Fibroblast of peridontal ligament (primary cell): ENCODE data around the gene CCNL1.

Source experiments
- DNase-seq: peaks from one replicate; pipeline ENCODE4 v3.0.0-alpha.2; 2010; ENCODE audit errors: extremely low read depth

The CCNL1 gene

DNA sequence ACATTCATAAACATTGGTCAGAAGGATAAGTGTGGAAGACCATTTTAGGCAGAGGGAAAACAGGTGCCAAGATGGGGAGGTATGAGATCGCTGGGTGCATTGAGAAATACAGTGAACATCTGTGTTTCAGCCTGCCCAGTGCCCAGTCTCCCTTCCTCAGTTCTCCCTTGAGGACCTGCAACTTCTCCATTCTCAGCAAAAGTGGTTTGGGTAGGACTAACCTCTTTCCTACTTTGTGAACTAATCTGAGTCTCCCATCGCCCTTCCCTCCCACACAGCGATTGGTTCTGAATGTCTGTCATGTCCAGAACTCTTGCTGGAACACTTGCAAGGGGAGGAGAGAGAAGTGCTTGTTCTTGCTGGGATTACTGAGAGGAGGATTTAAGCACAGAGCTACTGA, 10.9 kb upstream of the CCNL1 start:
- peak; percentile 45 for DNase-seq

DNA sequence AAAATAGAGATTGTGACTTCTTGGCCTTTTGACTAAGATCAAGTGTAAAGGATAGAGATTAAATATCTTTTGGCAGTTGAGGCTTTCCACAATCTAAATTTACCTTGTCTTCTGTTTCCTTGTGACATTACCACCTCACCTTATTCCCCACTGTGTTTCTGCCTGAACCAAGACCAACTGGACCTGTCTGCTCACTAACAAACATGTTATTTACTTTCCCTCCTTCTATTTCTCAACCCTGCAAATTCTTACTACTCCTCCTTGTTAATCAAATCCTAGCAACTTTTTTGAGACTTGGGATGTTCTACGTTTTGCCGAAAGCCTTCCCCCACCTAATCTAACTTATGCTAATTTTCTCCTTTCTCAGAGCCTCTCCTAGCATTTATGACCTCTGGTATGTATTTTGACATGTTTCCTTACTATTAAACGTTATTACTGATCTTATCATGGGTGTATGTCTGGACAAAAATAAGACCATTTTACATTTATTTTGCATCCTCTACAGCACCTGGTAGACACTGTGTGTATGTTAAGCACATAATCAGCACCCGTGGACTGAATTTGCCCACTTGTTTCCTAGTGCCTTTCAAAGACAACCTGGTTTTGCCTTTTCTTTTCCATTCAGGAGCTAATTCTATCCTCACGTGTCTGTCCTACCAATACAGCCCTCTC, 7.6 kb upstream of the CCNL1 start:
- no peak for DNase-seq

DNA sequence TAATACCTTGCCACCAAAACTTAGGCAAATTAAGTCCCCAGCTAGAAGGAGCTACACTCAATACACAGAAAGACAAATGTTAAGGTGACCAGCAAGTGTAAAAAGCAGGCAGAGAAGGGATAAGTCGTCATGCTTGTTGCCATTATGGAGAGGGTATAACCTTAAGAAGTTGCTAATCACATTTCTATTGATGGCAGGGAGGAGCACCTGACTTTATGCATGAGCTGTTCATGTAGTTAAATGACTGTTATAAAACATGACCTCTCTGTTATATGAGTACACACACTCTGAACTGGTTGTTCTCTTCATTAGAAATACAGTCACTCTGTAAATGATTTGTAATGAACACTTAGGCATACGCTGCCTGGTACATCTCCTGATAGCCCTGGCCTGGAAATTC, 6.6 kb upstream of the CCNL1 start:
- DNase-seq, result no peak

DNA sequence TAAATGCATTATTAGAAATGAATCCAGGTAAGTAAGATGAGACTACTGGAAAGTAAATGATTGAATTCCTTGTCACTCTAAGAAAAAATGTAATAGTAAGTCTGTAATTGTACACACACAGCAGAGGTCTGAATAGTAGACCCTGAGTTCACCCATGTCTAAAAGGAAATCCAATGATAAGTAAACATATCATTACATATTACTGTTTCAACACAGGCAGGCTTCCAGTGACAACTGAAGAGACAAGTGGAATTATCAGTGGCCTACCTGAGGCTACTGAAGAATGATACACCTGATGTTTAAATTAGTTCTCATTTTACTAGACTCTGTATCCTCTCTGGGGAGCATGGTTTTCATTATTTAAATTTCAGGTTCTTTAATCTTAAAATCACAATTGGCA, 6.2 kb upstream of the CCNL1 start:
- DNase-seq, result no peak

DNA sequence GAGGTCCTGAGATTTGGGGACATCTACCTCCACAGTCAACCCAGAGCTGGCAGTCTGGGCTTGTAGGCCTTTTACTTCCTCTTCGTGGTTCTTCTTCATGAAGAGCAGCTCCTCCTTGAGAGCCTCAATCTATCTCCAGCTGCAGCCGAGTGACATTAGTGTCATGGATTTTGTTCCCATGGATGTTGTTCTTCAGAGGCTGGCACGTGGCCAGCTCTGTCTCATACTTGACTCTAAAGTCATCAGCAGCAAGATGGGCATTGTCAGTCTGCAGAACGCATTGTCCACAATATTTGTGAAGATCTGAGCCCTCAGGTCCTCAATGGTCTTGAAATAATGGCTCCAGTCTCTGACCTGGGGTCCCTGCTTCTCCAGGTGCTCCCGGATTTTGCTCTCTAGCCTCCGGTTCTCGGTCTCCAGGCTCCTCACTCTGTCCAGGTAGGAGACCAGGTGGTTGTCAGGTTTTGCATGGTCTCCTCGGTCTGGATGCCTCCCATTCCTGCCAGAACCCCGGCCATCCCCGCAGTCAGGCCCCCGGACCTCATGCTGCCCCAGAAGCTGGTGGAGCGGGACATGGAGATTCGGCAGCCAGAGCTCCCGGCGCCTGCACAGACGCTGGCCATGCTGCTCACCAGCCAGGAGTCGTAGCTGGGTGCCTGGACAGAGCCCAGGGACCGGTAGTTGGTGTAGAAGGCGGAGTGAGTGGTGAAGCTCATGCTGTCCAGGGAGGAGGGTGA, 3.4 kb upstream of the CCNL1 start:
- DNase-seq, result no peak

DNA sequence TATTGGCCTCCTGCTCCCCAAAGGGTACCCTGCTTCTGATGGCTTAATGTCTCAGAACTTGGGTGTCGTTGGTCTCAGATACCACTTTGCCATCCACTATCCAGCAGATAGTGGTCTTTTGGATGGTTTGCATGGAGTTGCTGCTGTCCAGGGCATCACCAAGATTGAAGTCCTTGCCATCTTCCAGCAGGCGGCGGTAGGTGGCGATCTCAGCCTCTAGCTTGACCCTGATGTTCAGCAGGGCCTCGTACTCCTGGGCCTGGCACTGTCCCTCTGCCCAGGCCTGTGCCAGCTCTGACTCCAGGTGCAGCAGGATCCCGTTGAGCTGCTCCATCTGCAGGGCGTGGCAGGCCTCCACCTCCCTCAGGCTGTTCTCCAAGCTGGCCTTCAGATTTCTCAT, 2.7 kb upstream of the CCNL1 start:
- peak; percentile 8 for DNase-seq

DNA sequence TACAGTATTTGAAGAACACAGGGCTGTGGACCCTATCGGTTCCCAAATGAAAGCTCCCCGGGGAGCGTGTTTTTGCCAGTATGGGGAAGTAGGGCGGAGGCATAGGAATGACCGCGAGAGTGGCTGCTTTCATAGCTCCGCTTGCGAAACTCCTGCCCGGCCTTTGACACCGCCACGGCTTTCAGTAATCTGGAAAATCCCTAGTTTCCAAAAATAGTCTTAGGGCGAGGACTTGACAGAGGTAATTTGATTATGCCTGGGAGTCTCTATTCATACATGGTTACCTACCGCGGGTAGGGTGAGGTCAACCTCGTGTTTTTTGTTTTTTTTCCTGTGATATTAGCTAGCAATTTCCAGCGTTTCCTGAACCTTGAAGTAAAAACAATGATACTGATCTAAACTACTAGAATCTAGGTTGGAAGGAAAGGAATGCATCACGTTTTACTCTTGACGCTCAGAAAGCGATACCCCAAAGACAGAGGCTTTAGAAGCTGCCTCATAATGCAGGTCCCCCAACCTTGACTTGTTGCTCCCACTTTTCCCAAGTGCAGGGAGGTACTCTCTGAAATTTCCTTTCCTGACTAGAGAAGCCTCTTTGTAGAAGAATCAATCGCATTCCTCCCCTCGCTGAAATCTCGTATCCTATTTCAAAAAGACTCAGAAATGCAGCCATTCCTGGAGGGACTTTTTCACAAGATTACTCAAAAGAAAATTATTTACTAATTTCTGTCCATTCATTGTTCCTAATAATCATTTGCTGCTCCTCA, 894 bp upstream of the CCNL1 start:
- DNase-seq, result peak; percentile 98

DNA sequence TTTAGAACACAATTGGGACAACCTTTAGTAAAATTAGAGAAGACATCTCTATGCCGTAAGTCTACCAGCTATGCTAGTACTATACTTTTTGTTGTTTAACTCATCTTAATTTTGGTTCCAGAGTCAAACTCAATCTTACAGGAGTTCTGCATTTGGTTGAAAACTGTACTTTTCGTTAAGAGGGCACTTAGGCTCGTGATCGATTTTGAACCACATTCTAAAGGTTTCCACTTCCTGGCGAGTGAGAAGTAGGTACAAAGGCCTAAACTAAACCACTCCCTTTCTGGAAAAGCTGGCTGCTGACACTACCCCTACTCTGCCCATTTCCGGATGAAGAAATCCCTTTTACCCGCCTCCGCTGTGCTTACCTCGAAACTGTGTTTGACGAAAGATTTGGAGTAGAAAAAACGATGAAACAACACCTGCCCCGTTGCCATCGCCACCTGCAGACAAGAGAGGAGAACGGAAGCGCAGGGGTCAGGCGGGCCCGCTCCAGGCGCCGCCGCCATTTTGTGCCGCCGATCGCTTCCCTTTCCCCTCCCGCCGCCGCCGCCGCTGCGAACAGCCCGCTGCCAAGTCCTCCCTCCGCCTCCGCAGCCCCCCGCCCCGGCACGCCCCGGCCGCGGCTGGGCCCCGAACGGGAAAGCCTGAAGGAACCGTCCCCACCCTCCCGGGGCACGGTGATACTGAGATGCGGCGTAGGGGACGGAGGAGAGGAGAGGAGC, 748 bp downstream of the CCNL1 start:
- DNase-seq, result peak; percentile 51

DNA sequence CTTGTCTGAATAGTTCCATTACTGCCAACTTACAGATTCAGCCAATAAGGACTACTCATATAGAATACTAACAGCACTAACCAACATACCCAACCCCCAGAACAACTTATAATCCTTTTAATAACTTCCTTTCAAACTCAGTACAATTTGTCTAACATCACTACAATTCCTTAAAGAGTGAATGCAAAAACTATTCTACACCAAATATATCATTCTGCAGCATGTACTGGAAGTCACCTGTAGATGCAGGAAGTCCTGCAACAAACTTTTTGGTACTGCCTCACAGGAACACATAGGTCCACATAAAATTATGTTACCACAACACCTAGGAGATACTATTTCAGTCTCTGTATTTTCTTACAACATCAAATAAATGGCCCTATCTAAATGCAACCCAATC, 2.1 kb downstream of the CCNL1 start:
- DNase-seq, result peak; percentile 15

DNA sequence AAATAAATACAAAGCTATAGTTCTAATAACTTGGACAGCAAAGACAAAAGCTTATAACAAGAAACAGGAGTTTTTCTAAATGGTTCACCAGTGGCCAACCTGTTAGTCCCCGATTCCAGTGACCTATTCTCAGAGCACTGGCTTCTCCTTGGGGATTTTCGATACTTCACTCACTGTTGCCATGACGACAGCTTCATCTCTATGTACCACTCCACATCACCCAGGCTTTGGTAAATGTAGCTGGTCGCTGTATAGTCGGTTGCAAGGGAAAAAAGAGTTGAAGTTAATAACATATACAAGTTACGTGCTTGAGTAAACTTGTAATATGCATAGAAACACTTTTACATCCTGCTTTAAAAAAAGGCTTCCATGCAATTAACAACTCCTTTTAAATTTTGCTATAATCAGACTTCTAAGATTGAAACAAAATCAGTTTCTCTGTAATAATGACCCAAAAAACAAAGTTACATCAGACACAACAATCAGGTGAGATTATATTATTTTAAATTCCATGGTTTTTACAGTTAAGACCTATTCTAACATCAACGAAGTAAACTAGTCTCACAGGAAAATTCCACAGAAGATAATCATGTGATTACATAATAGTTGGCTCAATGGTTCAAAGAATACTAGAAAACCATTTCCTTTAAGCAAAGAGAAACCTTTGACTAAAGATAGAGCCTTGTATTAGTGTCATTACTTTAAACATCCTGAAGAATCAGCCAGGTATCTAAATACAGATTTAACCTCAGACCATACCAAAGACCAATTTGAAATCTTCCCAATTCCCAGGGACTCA, 2.9 kb downstream of the CCNL1 start:
- DNase-seq, result peak; percentile 45

DNA sequence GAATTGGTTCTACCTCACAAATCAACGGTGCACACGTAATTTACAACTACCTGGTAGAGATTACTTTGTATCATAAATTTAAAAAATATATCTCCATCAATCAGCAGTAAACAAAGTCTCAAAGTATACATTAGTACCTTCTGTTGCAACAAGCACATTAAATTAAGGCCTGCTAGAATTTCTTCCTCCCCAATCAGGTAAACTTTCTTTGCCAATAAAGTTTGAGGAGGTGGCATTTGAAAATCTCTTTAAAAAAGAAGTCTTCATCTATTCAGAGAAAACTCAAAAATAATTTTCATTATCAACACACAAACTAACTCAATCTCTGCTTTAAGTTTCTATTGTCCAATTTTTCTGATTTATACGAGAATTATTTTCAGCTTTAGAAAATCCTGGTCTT, 4.4 kb downstream of the CCNL1 start:
- no peak for DNase-seq

DNA sequence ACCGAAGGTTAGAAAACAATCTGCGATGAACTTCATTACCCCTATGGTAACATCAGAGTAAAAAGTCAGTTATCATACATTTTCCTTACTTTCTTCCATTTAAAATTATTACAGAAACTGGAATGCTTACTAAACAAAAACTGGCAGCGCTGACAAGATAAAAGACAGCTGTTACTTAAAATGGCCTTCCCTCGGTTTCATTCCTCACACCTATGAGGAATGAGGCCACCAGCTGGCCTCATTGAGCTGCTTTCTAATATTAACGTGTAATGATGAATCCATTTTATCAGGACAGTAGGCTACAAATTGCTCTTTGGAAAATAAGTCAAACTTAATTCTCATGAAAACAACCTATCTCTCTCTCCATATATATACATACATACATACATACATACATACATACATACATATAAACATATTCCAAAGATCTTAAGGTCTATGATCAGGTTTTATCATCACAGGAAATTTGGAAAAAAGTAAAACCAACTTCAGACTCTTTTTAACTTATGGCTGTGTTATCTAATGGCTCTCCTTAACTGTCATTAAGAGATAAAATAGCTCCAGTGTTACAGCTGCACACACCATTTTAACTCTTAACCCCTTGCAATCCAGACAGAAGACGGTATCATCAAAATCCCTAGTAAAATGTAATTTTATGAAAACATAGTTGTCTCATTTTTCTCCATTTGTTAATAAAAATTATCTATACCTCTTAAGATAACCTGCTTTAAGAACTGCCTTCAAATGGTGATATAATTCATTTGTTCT, 5.2 kb downstream of the CCNL1 start:
- DNase-seq, result no peak

DNA sequence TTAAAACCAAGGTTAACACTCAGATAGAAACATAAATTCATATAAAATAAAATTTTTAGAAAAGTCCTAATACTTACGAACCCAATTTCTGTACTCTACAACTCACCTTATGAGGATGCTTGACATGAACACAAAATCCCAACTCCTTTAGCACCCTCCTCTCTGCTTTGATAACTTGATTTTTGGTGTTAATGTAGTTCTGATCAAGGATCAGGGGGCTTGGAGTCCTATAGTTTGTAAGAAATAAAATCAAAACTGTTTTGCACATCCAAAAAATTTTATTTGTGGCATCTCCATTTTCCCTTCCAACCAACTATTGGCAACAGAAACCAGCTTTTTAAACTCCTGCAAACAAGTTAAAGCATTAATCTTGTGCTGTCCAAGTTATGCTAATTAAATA, 7.0 kb downstream of the CCNL1 start:
- DNase-seq, result no peak

DNA sequence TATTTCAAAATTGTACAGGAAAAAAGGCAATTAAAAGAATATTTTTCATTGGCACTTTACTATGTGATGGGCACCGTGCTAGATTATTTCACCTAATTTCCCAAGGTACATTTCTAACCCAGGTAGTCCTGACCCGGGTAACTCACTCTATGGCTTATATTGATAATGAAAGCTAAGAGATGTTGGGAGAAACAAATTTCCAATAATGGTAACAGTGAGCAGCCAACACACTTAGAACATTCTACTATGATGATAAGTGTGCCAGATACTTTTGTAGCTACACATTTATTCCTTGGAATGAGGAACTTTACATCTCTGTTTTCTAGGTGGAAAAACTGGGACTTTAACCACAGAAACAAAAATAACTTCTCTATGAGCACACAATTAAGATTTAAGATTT, 7.5 kb downstream of the CCNL1 start:
- DNase-seq, result no peak

DNA sequence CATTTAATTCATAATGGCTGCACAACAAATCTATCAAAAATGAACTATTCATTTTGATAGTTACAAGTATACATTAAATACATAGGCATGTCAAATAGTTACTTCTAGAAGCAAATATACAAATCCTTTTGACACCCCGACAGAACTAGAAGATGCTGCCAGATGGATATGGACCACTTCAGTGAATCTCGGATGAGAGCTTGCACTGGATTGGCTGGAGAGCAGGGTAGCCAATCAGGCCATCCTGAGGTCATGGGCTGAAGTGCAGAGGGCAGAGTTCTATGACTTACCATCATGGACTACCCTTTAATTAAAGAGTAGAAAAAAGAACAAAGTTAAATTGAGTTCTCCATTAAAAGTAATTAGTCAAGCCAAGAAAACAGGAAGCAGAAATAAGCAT, 8.3 kb downstream of the CCNL1 start:
- no peak for DNase-seq

DNA sequence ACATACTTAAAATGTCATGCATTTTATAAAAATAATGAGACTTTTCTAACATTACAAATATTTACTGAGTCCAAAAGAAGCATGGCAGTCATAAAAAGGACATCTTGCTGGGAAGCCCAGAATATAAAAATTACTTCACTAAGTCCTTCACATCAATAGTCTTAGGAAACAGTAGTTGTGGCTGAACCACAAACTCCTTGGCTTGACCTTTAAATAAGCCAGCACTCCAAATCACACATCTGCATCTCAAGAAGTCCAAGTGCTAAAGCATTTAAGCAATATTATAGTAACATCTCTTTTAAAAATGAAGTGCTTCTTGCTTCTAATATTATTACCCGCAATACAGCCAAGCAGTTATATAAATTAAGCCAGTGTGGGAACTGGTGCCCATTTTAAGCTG, 8.8 kb downstream of the CCNL1 start:
- DNase-seq, result no peak

DNA sequence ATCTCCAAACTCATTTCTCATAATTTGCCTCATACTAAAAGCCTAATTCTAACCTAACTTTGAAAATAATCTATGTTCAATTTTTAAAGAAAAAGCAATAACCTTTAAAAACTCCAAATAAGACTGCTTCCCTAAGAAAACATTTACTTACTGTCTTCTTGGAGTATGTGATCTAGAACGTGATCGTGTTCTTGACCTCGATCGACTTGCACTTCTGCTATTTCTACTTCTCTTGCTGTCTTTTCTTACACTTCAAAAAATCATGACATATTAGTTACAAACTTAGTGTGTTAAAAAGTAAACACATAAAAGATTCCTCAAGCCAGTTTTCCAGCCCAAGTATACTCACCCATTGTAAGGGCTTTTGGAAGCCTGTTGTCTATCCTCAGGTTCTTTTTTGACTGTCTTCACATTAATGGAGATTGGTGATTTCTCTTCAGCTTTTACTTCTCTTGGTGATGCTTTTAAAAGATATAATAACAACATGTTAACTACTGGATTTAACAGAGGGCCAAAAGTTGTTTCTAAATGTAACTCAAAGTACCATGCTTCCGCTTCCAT, 10.7 kb downstream of the CCNL1 start:
- no peak for DNase-seq

DNA sequence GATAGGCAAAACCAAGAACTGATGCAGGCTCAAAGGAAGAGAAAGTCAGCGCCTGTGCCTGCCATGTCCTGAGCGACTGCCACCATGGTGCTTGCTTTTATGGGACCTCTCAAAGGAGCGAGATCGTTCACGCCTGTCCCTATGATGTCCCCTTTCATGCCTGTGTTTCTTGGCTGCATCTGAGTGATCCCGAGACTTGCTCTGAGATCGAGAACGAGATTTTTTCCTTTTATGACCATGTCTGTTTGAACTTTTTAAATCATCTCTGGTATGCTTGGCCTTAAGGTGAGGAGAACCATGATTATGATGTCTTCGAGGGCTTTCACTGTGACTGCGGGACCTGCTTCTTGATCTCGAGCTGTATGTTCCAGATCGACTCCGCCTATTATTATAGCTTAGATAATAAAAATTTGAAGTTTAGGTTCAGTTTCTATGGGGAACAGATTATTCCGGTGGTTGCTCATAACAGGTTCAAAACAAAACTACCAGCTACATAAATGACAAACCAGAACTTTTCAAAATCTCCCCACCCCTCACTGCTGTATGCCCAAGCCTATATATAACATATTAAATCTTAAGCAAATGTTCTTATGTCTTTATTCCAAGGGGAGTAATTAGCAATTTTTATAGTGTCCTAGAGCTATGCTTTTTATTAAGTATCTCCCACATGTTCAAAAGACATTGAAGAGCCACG, 11.6 kb downstream of the CCNL1 start:
- no peak for DNase-seq

DNA sequence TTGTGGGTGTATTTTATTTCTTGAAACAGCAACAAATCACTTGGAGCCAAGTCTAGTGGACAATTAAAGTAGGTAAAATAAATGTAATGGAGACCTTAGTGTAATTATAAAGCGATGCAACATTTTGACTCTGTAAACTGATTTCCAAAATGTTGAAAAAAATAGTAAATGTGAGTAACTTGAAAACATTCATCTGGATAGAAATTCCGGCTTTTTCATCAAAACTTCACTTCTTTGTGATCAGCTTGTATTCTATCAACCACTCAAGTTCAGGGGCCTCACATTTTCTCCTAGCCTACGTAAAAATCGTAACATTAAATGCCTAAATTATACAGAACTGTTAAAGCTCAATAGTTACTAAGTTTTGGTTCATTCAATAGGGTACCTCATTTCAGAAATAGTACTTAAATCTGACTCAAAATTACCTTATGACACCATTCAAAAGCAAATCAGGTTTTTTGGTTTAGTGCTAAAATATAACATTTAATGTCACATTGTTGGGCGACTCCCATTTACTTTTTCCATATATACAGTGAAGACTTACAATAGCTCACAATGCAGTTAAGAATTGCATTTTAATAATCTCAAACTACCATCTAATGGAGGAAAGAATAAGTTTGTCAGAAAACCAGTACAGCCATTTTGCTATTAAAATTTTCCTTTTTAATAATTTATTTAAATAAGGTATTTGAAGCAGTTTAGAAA, 12.7 kb downstream of the CCNL1 start:
- peak; percentile 36 for DNase-seq
